ENCODE data around the gene ANO6.

- TF ChIP-seq POLR2A (IDR thresholded peaks at IDR 0.05) (no peak), CTCF (IDR thresholded peaks at IDR 0.05) (no peak), POLR2AphosphoS5 (IDR thresholded peaks at IDR 0.05) (no peak), EP300 (IDR thresholded peaks at IDR 0.05) (no peak)
Observed at GRCh38 chr12:45184147-45184963, 31.5 kb upstream of the ANO6 start.
